PC-9 (cell line): Measurements from ENCODE around the gene TMEM117.

Source experiments
- CTCF ChIP-seq: fragments of 200-600 bp; sonication (generic); conservative IDR thresholded peaks from 2 replicates; pipeline ENCODE4 v1.6.1; 2017; ENCODE audit warnings: mixed run types, antibody characterized with exemption, mild to moderate bottlenecking, moderate library complexity
- EZH2 ChIP-seq: fragments of 200-600 bp; sonication (generic); IDR thresholded peaks from 2 replicates; pipeline ENCODE4 v1.8.0; 2017; ENCODE audit warnings: antibody characterized with exemption, low read depth

DNA sequence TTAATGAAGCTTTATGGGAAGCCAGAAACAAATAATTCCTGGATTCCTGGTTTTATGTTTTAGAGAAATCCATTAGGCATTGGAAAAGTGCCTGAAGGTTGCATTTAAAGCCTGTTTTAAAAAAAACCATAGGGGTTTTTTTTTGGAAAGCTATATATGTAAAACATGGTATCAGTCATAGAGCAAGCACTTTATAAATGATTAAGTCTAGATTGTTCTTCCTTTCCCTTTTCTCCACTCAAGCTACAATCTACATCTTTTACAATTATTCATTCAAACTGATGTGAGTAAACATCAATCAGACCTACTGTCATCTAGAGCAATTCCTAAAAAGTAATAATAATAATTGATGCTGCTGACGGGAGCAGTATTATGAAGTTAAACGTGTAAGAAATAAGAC, 500.7 kb downstream of the TMEM117 start:
- TF ChIP-seq CTCF (no peak), EZH2 (no peak)
